Endothelial cell (in vitro differentiated cells): ENCODE results near the gene MYRIP. TPM values are rescaled to one million over a fixed set of nuclear protein-coding genes. Genes with fewer than 3 reads are reported as not detected.

Experiments
- DNase-seq: peaks from one replicate; pipeline ENCODE4 v3.0.0; 2021; ENCODE audit warnings: low spot score
- H3K27ac Mint-ChIP-seq: one replicate; pipeline ENCODE4 v1.8.0; 2021; ENCODE audit warnings: mixed read lengths, inconsistent platforms; ENCODE audit not compliant: unreplicated experiment
- H3K27me3 Mint-ChIP-seq: one replicate; pipeline ENCODE4 v1.8.0; 2021; ENCODE audit warnings: mild to moderate bottlenecking, moderate library complexity, mixed read lengths, inconsistent platforms; ENCODE audit not compliant: unreplicated experiment
- H3K36me3 Mint-ChIP-seq: one replicate; pipeline ENCODE4 v1.8.0; 2021; ENCODE audit warnings: mild to moderate bottlenecking, low read depth, mixed read lengths, inconsistent platforms; ENCODE audit not compliant: unreplicated experiment
- H3K4me1 Mint-ChIP-seq: one replicate; pipeline ENCODE4 v1.8.0; 2021; ENCODE audit warnings: mild to moderate bottlenecking, mixed read lengths, inconsistent platforms; ENCODE audit not compliant: unreplicated experiment
- H3K4me3 Mint-ChIP-seq: one replicate; pipeline ENCODE4 v1.8.0; 2021; ENCODE audit warnings: mild to moderate bottlenecking, mixed read lengths, inconsistent platforms; ENCODE audit not compliant: unreplicated experiment
- H3K9me3 Mint-ChIP-seq: one replicate; pipeline ENCODE4 v1.8.0; 2021; ENCODE audit warnings: mixed read lengths, inconsistent platforms; ENCODE audit not compliant: unreplicated experiment
- CTCF ChIP-seq: fragments of 200-600 bp; sonication (generic); IDR thresholded peaks from one replicate; pipeline ENCODE4 v1.5.0; 2021; ENCODE audit warnings: antibody characterized with exemption; ENCODE audit not compliant: unreplicated experiment
- total RNA-seq: library from RNA; stranded (reverse); fragmentation: NEBNext Ultra II Directional; extraction: Animal tissue kit (Norgen Biotek cat#: 25700); gene quantifications from one replicate; pipeline ENCODE4 v1.2.1, GENCODE V29; 2021; ENCODE audit not compliant: unreplicated experiment

MYRIP gene
- total RNA-seq, 1 donor from 2014 or later = 0.49 TPM

GRCh38 chr3:40306336-40306735 lies 496.9 kb downstream of the MYRIP start:
- Mint-ChIP-seq H3K27me3 (peaks cover 3% of the 10 kb centered on the region), H3K36me3 (peaks cover 9% of the 10 kb centered on the region), H3K27ac (no peak overlapping the region), H3K9me3 (no peaks in the 10 kb centered on the region), H3K4me3 (no peak overlapping the region), H3K4me1 (peaks cover 5% of the 10 kb centered on the region)
- no peak for TF ChIP-seq CTCF
- no peak for DNase-seq

- Mint-ChIP-seq H3K4me1 (peaks cover 12% of the 10 kb centered on the region), H3K27me3 (peaks cover 3% of the 10 kb centered on the region), H3K27ac (no peak overlapping the region), H3K36me3 (peaks cover 15% of the 10 kb centered on the region), H3K9me3 (no peaks in the 10 kb centered on the region), H3K4me3 (no peak overlapping the region)
- no peak for DNase-seq
- TF ChIP-seq CTCF = no peak
These were observed 497.8 kb downstream of the MYRIP start for GRCh38 chr3:40307176-40307575.

GRCh38 chr3:40308725-40309417 lies 499.5 kb downstream of the MYRIP start:
- Mint-ChIP-seq H3K27me3 (peaks cover 3% of the 10 kb centered on the region), H3K4me1 (peaks cover 12% of the 10 kb centered on the region), H3K9me3 (no peaks in the 10 kb centered on the region), H3K27ac (peak overlapping the region; percentile 85), H3K4me3 (peak overlapping the region; percentile 99), H3K36me3 (peaks cover 23% of the 10 kb centered on the region)
- TF ChIP-seq CTCF = no peak
- DNase-seq = no peak

- Mint-ChIP-seq H3K4me3 (peak within 1 kb of the TSS; percentile 99), H3K36me3 (peaks cover 23% of the 10 kb centered on the region), H3K9me3 (no peaks in the 10 kb centered on the region), H3K4me1 (peaks cover 12% of the 10 kb centered on the region), H3K27me3 (peaks cover 3% of the 10 kb centered on the region), H3K27ac (peak within 1 kb of the TSS; percentile 98)
- TF ChIP-seq CTCF = peak; percentile 86
- DNase-seq = peak; percentile 99
These were observed 500.1 kb downstream of the MYRIP start, which contains the start of gene EIF1B for GRCh38 chr3:40309418-40309924. Gene EIF1B, plus strand, starts transcription at chr3:40309707. Its CDS starts 235 bp downstream, at chr3:40309942.
